ENCODE results near the gene NOSIP. TPM values are rescaled to one million over a fixed set of nuclear protein-coding genes. Genes with fewer than 3 reads are reported as not detected.

NOSIP gene
- total RNA-seq, 2 experiments from 2014 or later = 35.1 to 74.7 TPM

- no peak overlapping the region for H3K4me3 ChIP-seq (ENCODE audit: low read depth, low read length, poor library complexity, severe bottlenecking)
- DNase-seq (ENCODE audit: low spot score) = no peak
- ChIA-PET POLR2A (interaction anchor here (0.7 to 1.6 kb wide), 2 partner anchors 76 to 88 kb away, joined by 3 to 4 read pairs; no protein-coding TSS in a partner anchor), CTCF (ENCODE audit: unreplicated experiment) (no interaction called here)
- peaks cover 17% of the 10 kb centered on the region for H3K79me2 ChIP-seq (ENCODE audit: insufficient read depth, low read depth, low read length)
- no peak overlapping the region for H3K4me2 ChIP-seq (ENCODE audit: low read length)
- TF ChIP-seq, protein P1, sequence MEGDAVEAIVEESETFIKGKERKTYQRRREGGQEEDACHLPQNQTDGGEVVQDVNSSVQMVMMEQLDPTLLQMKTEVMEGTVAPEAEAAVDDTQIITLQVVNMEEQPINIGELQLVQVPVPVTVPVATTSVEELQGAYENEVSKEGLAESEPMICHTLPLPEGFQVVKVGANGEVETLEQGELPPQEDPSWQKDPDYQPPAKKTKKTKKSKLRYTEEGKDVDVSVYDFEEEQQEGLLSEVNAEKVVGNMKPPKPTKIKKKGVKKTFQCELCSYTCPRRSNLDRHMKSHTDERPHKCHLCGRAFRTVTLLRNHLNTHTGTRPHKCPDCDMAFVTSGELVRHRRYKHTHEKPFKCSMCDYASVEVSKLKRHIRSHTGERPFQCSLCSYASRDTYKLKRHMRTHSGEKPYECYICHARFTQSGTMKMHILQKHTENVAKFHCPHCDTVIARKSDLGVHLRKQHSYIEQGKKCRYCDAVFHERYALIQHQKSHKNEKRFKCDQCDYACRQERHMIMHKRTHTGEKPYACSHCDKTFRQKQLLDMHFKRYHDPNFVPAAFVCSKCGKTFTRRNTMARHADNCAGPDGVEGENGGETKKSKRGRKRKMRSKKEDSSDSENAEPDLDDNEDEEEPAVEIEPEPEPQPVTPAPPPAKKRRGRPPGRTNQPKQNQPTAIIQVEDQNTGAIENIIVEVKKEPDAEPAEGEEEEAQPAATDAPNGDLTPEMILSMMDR (conservative IDR thresholded peaks at IDR 0.05; ENCODE audit: low read length) = no peak
- TF ChIP-seq EZH2phosphoT487 (IDR thresholded peaks at IDR 0.05; ENCODE audit: borderline replicate concordance, low read depth, low read length) = no peak
- no peaks in the 10 kb centered on the region for H4K20me1 ChIP-seq (ENCODE audit: insufficient read depth, low read length)
- H3K4me1 ChIP-seq (ENCODE audit: insufficient read depth, low read length, poor library complexity, severe bottlenecking) = peaks cover 6% of the 10 kb centered on the region
- no peaks in the 10 kb centered on the region for H3K9me2 ChIP-seq (ENCODE audit: insufficient read depth, low read length)
- H3K36me3 ChIP-seq (ENCODE audit: insufficient read depth, low read length) = peaks cover under 1% of the 10 kb centered on the region; the same call in 1 of the 2 replicates
- intact Hi-C loops (cut with micrococcal nuclease; ENCODE audit: unreplicated experiment) = no loop called here
- H3K9me3 ChIP-seq (ENCODE audit: low read length) = no peaks in the 10 kb centered on the region
- H2AFZ ChIP-seq (ENCODE audit: low read length) = no peak overlapping the region
- no TSS peak for BruUV-seq (replicated peaks)
- H3K27ac ChIP-seq (ENCODE audit: low read depth, low read length, poor library complexity, severe bottlenecking) = no peak overlapping the region
Observed at GRCh38 chr19:49588365-49589122, 8.2 kb upstream of the NOSIP start.

GRCh38 chr19:49587227-49587626 lies 6.9 kb upstream of the NOSIP start:
- Histone ChIP-seq H2AFZ (ENCODE audit: low read length) (no peak overlapping the region), H3K27ac (ENCODE audit: low read depth, low read length, poor library complexity, severe bottlenecking) (no peak overlapping the region), H3K4me1 (ENCODE audit: insufficient read depth, low read length, poor library complexity, severe bottlenecking) (peaks cover 5% of the 10 kb centered on the region), H4K20me1 (ENCODE audit: insufficient read depth, low read length) (no peaks in the 10 kb centered on the region), H3K79me2 (ENCODE audit: insufficient read depth, low read depth, low read length) (peaks cover 7% of the 10 kb centered on the region), H3K9me3 (ENCODE audit: low read length) (no peaks in the 10 kb centered on the region), H3K4me3 (ENCODE audit: low read depth, low read length, poor library complexity, severe bottlenecking) (no peak overlapping the region), H3K36me3 (ENCODE audit: insufficient read depth, low read length) (no peaks in the 10 kb centered on the region), H3K4me2 (ENCODE audit: low read length) (no peak overlapping the region), H3K9me2 (ENCODE audit: insufficient read depth, low read length) (no peaks in the 10 kb centered on the region)
- ChIA-PET CTCF (ENCODE audit: unreplicated experiment) (no interaction called here), POLR2A (interaction anchor here (1.6 kb wide), 1 partner anchor 89 kb away, joined by 3 read pairs; no protein-coding TSS in a partner anchor)
- intact Hi-C loops (cut with micrococcal nuclease; ENCODE audit: unreplicated experiment) = no loop called here
- BruUV-seq (replicated peaks) = no TSS peak
- no peak for DNase-seq (ENCODE audit: low spot score)
- TF ChIP-seq, protein P1 (conservative IDR thresholded peaks at IDR 0.05; ENCODE audit: low read length) = no peak
- TF ChIP-seq EZH2phosphoT487 (IDR thresholded peaks at IDR 0.05; ENCODE audit: borderline replicate concordance, low read depth, low read length) = no peak

- Histone ChIP-seq H3K27ac (ENCODE audit: low read depth, low read length, poor library complexity, severe bottlenecking) (no peak overlapping the region), H4K20me1 (ENCODE audit: insufficient read depth, low read length) (no peaks in the 10 kb centered on the region), H3K9me2 (ENCODE audit: insufficient read depth, low read length) (no peaks in the 10 kb centered on the region), H3K4me3 (ENCODE audit: low read depth, low read length, poor library complexity, severe bottlenecking) (no peak overlapping the region), H3K9me3 (ENCODE audit: low read length) (no peaks in the 10 kb centered on the region), H3K4me2 (ENCODE audit: low read length) (no peak overlapping the region), H3K4me1 (ENCODE audit: insufficient read depth, low read length, poor library complexity, severe bottlenecking) (peaks cover 13% of the 10 kb centered on the region), H3K36me3 (ENCODE audit: insufficient read depth, low read length) (no peaks in the 10 kb centered on the region), H3K79me2 (ENCODE audit: insufficient read depth, low read depth, low read length) (peaks cover 2% of the 10 kb centered on the region; the same call in 1 of the 2 replicates), H2AFZ (ENCODE audit: low read length) (no peak overlapping the region)
- no peak for DNase-seq (ENCODE audit: low spot score)
- POLR2A ChIA-PET = no interaction called here
- intact Hi-C loops (cut with micrococcal nuclease; ENCODE audit: unreplicated experiment) = no loop called here
- CTCF ChIA-PET (ENCODE audit: unreplicated experiment) = interaction anchor here (0.5 kb wide), 1 partner anchor 434 kb away, joined by 3 read pairs; no protein-coding TSS in a partner anchor
- no TSS peak for BruUV-seq (replicated peaks)
- TF ChIP-seq, protein P1 (conservative IDR thresholded peaks at IDR 0.05; ENCODE audit: low read length) = no peak
- no peak for TF ChIP-seq EZH2phosphoT487 (IDR thresholded peaks at IDR 0.05; ENCODE audit: borderline replicate concordance, low read depth, low read length)
Observed at GRCh38 chr19:49585023-49585422, 4.7 kb upstream of the NOSIP start.
